GM23338 (cell line): ENCODE data around the gene TMEM176B. TPM values are rescaled to one million over a fixed set of nuclear protein-coding genes. Genes with fewer than 3 reads are reported as not detected.

Experiments used
- ATAC-seq: fragments of 200-7000 bp; cut with Tn5 transposase; 3 replicates; pipeline ENCODE4 v1.9.1; 2020
- DNase-seq: peaks from one replicate; pipeline ENCODE4 v3.0.0-alpha.2; 2015; ENCODE audit warnings: low spot score
- H2AFZ ChIP-seq: fragments of 200-600 bp; sonication (generic); 2 replicates; pipeline ENCODE4 v1.8.0; 2016; ENCODE audit warnings: antibody characterized with exemption, mild to moderate bottlenecking, moderate library complexity
- H3F3A ChIP-seq: fragments of 200-600 bp; sonication (generic); replicated peaks from 2 replicates; pipeline ENCODE4 v1.8.0; 2017; ENCODE audit warnings: antibody characterized with exemption, mixed run types, low read depth
- H3K27ac ChIP-seq: fragments of 200-600 bp; sonication (generic); 2 replicates; pipeline ENCODE4 v1.6.1; 2016; ENCODE audit warnings: low read depth
- H3K27me3 ChIP-seq: fragments of 200-600 bp; sonication (generic); 2 replicates; pipeline ENCODE4 v1.8.0; 2016; ENCODE audit warnings: mild to moderate bottlenecking, mixed run types, moderate library complexity; ENCODE audit not compliant: insufficient read depth
- H3K36me3 ChIP-seq: fragments of 200-600 bp; sonication (generic); 2 replicates; pipeline ENCODE4 v1.8.0; 2016; ENCODE audit warnings: mild to moderate bottlenecking; ENCODE audit not compliant: insufficient read depth
- H3K4me1 ChIP-seq: fragments of 200-600 bp; sonication (generic); 2 replicates; pipeline ENCODE4 v1.8.0; 2016; ENCODE audit warnings: mild to moderate bottlenecking, moderate library complexity; ENCODE audit not compliant: insufficient read depth
- H3K4me2 ChIP-seq: fragments of 200-600 bp; sonication (generic); 2 replicates; pipeline ENCODE4 v1.7.1; 2017; ENCODE audit warnings: mixed run types
- H3K4me3 ChIP-seq: fragments of 200-600 bp; sonication (generic); 2 replicates; pipeline ENCODE4 v1.6.1; 2016; ENCODE audit warnings: mixed run types
- H3K79me2 ChIP-seq: fragments of 200-600 bp; sonication (generic); replicated peaks from 2 replicates; pipeline ENCODE4 v1.8.0; 2017; ENCODE audit warnings: mild to moderate bottlenecking; ENCODE audit not compliant: insufficient read depth
- H3K9me2 ChIP-seq: fragments of 200-600 bp; sonication (generic); 2 replicates; pipeline ENCODE4 v1.8.0; 2017; ENCODE audit not compliant: insufficient read depth
- H4K20me1 ChIP-seq: fragments of 200-600 bp; sonication (generic); replicated peaks from 2 replicates; pipeline ENCODE4 v1.8.0; 2017; ENCODE audit warnings: mild to moderate bottlenecking; ENCODE audit not compliant: insufficient read depth
- H3K27ac Mint-ChIP-seq: 2 replicates; pipeline ENCODE4 v1.8.0; 2020; ENCODE audit warnings: inconsistent platforms, mild to moderate bottlenecking, moderate library complexity, mixed read lengths
- H3K27me3 Mint-ChIP-seq: 3 replicates; pipeline ENCODE4 v1.8.0; 2022; ENCODE audit warnings: low read depth, mild to moderate bottlenecking, moderate library complexity, mixed read lengths, inconsistent platforms; ENCODE audit not compliant: insufficient read depth, poor library complexity
- H3K36me3 Mint-ChIP-seq: 3 replicates; pipeline ENCODE4 v1.8.0; 2021; ENCODE audit warnings: low read depth, mild to moderate bottlenecking, inconsistent platforms, moderate library complexity, mixed read lengths
- H3K4me1 Mint-ChIP-seq: 3 replicates; pipeline ENCODE4 v1.8.0; 2020; ENCODE audit warnings: mild to moderate bottlenecking, inconsistent platforms, mixed read lengths
- H3K4me3 Mint-ChIP-seq: 3 replicates; pipeline ENCODE4 v1.8.0; 2021; ENCODE audit warnings: moderate library complexity, mild to moderate bottlenecking, inconsistent platforms, mixed read lengths
- H3K9me3 Mint-ChIP-seq: 3 replicates; pipeline ENCODE4 v1.8.0; 2020; ENCODE audit warnings: moderate library complexity, mild to moderate bottlenecking, inconsistent platforms, mixed read lengths
- CTCF ChIP-seq, 2 experiments: fragments of 200-600 bp in 1 of 2; sonication (generic) in 1 of 2; conservative IDR thresholded peaks; 2 replicates each; pipeline versions ENCODE4 v1.5.1 to v1.6.1; 2016 to 2017; ENCODE audit warnings: antibody characterized with exemption in 2 of 2, low read depth in 2 of 2, mild to moderate bottlenecking in 2 of 2, moderate library complexity in 1 of 2
- ETS1 ChIP-seq: IDR thresholded peaks from 2 replicates; pipeline ENCODE4 v1.6.1; 2016; ENCODE audit warnings: antibody characterized with exemption
- EZH2 ChIP-seq: fragments of 200-600 bp; sonication (generic); IDR thresholded peaks from one replicate; pipeline ENCODE4 v1.8.0; 2017; ENCODE audit warnings: antibody characterized with exemption, mild to moderate bottlenecking, low read depth; ENCODE audit not compliant: unreplicated experiment
- EZH2phosphoT487 ChIP-seq: fragments of 200-600 bp; sonication (generic); IDR thresholded peaks from one replicate; pipeline ENCODE4 v1.8.1; 2018; ENCODE audit warnings: antibody characterized with exemption; ENCODE audit not compliant: unreplicated experiment
- JUNB ChIP-seq: IDR thresholded peaks from one replicate; pipeline ENCODE4 v1.6.1; 2016; ENCODE audit warnings: antibody characterized with exemption; ENCODE audit not compliant: unreplicated experiment
- NANOG ChIP-seq: IDR thresholded peaks from 2 replicates; pipeline ENCODE4 v1.6.1; 2016; ENCODE audit warnings: antibody characterized with exemption, borderline replicate concordance
- ZNF114 ChIP-seq: fragments of 250-450 bp; sonication (Bioruptor Pico); IDR thresholded peaks from 2 replicates; pipeline ENCODE4 v1.5.0; 2020; ENCODE audit warnings: mild to moderate bottlenecking, moderate library complexity
- polyA plus RNA-seq: library from polyadenylated mRNA; unstranded; fragments of >200 nt; fragmentation: Nextera tagmentation; extraction: Ambion mirVana; gene quantifications from 2 replicates; pipeline ENCODE4 v1.2.1, GENCODE V29; 2016
- total RNA-seq: library from RNA; depleted of rRNA; stranded (reverse); fragments of >200 nt; shearing (Covaris generic); gene quantifications from 2 replicates; pipeline ENCODE4 v1.2.3, GENCODE V29; 2014
- TF ChIP-seq, protein P1 (sequence below): IDR thresholded peaks from one replicate; pipeline ENCODE4 v1.6.1; 2018; ENCODE audit warnings: antibody characterized with exemption; ENCODE audit not compliant: unreplicated experiment

The TMEM176B gene
- total and polyA plus RNA-seq, 2 experiments from 2014 or later = 0.35 to 0.42 TPM

DNA sequence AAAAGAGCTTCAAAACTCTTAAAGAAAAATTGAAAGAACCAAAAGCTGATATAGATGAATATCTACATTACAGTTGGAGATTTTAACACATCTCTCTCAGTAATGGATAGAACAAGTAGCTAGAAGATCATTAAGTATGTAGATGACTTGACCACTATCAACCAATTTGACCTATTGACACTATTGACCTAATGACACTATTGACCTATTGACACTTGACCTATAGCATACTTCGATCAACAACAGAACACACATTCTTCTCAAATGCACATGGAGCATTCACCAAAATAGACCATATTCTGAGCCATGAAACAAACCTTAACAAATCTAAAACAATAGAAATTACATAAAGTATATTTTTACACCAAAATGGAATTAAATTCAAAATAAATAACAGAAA is 40.7 kb downstream of the TMEM176B start (continued):
- TF ChIP-seq ZNF114 (CRISPR knock-in tag) (no peak), NANOG (no peak), EZH2phosphoT487 (no peak)
- TF ChIP-seq, protein P1, sequence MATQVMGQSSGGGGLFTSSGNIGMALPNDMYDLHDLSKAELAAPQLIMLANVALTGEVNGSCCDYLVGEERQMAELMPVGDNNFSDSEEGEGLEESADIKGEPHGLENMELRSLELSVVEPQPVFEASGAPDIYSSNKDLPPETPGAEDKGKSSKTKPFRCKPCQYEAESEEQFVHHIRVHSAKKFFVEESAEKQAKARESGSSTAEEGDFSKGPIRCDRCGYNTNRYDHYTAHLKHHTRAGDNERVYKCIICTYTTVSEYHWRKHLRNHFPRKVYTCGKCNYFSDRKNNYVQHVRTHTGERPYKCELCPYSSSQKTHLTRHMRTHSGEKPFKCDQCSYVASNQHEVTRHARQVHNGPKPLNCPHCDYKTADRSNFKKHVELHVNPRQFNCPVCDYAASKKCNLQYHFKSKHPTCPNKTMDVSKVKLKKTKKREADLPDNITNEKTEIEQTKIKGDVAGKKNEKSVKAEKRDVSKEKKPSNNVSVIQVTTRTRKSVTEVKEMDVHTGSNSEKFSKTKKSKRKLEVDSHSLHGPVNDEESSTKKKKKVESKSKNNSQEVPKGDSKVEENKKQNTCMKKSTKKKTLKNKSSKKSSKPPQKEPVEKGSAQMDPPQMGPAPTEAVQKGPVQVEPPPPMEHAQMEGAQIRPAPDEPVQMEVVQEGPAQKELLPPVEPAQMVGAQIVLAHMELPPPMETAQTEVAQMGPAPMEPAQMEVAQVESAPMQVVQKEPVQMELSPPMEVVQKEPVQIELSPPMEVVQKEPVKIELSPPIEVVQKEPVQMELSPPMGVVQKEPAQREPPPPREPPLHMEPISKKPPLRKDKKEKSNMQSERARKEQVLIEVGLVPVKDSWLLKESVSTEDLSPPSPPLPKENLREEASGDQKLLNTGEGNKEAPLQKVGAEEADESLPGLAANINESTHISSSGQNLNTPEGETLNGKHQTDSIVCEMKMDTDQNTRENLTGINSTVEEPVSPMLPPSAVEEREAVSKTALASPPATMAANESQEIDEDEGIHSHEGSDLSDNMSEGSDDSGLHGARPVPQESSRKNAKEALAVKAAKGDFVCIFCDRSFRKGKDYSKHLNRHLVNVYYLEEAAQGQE = no peak

DNA sequence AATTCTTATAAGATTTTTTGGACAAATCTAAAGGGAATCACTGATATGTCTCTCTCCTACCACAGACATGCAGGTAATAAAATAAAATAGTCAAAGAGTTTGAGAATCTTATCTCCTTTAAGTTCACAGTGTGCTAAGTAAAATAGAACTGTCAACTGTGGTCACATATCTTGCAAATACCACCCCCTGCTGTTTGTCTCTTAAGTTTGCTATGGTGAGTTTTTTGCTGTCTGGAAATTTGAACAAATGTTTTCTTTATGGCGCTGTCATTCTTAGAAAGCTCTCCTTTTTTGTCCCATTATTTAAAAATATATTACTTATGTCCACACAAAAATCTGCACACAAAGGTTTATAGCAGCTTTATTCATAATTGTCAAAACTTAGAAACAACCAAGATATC is 43.3 kb downstream of the TMEM176B start:
- Mint-ChIP-seq H3K27me3 (peaks cover 13% of the 10 kb centered on the region), H3K4me3 (no peak overlapping the region), H3K36me3 (no peaks in the 10 kb centered on the region), H3K9me3 (peaks cover 6% of the 10 kb centered on the region; the same call in 2 of the 3 replicates), H3K4me1 (no peaks in the 10 kb centered on the region), H3K27ac (no peak overlapping the region)
- no peaks in the 10 kb centered on the region for H3K4me1 ChIP-seq
- H3K4me2 ChIP-seq = no peak overlapping the region
- no peak overlapping the region for H3K4me3 ChIP-seq
- DNase-seq (peak; percentile 32), ATAC-seq (no peak)
- no peaks in the 10 kb centered on the region; the same call in 1 of the 2 replicates for H4K20me1 ChIP-seq
- H3K36me3 ChIP-seq = no peaks in the 10 kb centered on the region
- no peak overlapping the region for H3K27ac ChIP-seq
- H3F3A ChIP-seq = no peaks in the 10 kb centered on the region
- no peaks in the 10 kb centered on the region for H3K9me2 ChIP-seq
- H2AFZ ChIP-seq = no peak overlapping the region
- no peaks in the 10 kb centered on the region for H3K79me2 ChIP-seq
- TF ChIP-seq ETS1 (no peak), JUNB (no peak), EZH2 (no peak), CTCF (conservative IDR thresholded peaks at IDR 0.05; ENCODE audit: low read depth in 2 of 2) (peak; percentile 28 to 38)
- TF ChIP-seq, protein P1 = no peak
- peaks cover 6% of the 10 kb centered on the region for H3K27me3 ChIP-seq
